GM18873 (cell line): ENCODE results near the gene PKNOX2.

ENCODE experiments used
- ATAC-seq: cut with Tn5 transposase; IDR thresholded peaks from one replicate; pipeline ENCODE4 v1.9.1; 2021; ENCODE audit warnings: mild to moderate bottlenecking, moderate library complexity, moderate number of reproducible peaks; ENCODE audit not compliant: unreplicated experiment, low FRiP score

PKNOX2 gene

GRCh38 chr11:125423247-125423849, 258.8 kb downstream of the PKNOX2 start:
- no peak for ATAC-seq

- ATAC-seq: no peak
Observed at GRCh38 chr11:125425601-125426000, 261.1 kb downstream of the PKNOX2 start.

- ATAC-seq: no peak
Observed at GRCh38 chr11:125426818-125427528, 262.4 kb downstream of the PKNOX2 start.

- no peak for ATAC-seq
Observed at GRCh38 chr11:125428486-125429173, 264.1 kb downstream of the PKNOX2 start.

- no peak for ATAC-seq
Observed at GRCh38 chr11:125429174-125429707, 264.7 kb downstream of the PKNOX2 start.

GRCh38 chr11:125429807-125430678, 265.5 kb downstream of the PKNOX2 start:
- no peak for ATAC-seq

- no peak for ATAC-seq
Observed at GRCh38 chr11:125431009-125431408, 266.5 kb downstream of the PKNOX2 start.

- no peak for ATAC-seq
Observed at GRCh38 chr11:125431481-125431880, 266.9 kb downstream of the PKNOX2 start.

GRCh38 chr11:125433454-125434121, 269.0 kb downstream of the PKNOX2 start:
- ATAC-seq: peak; percentile 76

- no peak for ATAC-seq
Observed at GRCh38 chr11:125435461-125436238, 271.1 kb downstream of the PKNOX2 start.

GRCh38 chr11:125441648-125442410, 277.3 kb downstream of the PKNOX2 start:
- ATAC-seq: no peak

- ATAC-seq: no peak
Observed at GRCh38 chr11:125442946-125443345, 278.4 kb downstream of the PKNOX2 start.

GRCh38 chr11:125443767-125444311, 279.3 kb downstream of the PKNOX2 start:
- no peak for ATAC-seq

- ATAC-seq: no peak
Observed at GRCh38 chr11:125445731-125446130, 281.2 kb downstream of the PKNOX2 start.

- ATAC-seq: no peak
Observed at GRCh38 chr11:125446279-125446678, 281.7 kb downstream of the PKNOX2 start.

GRCh38 chr11:125447721-125448120, 283.2 kb downstream of the PKNOX2 start:
- no peak for ATAC-seq

- no peak for ATAC-seq
Observed at GRCh38 chr11:125448136-125448535, 283.6 kb downstream of the PKNOX2 start.

GRCh38 chr11:125449565-125449964, 285.0 kb downstream of the PKNOX2 start:
- ATAC-seq: no peak
